Upper lobe of left lung (tissue), 4 donors: Measurements from ENCODE around the gene RABL2A.
"Not testable (repeated sequence)": the region's sequence is repeated elsewhere in the genome, so short reads cannot be mapped to it uniquely, and the experiment has no call there.

Experiments used
- EP300 ChIP-seq, 4 donors: sonication (generic); formaldehyde crosslinking; IDR thresholded peaks; one replicate each; pipeline ENCODE4 v1.5.1; 2017; ENCODE audit warnings: antibody characterized with exemption in 4 of 4, control low read depth in 2 of 4
- POLR2A ChIP-seq, 4 donors: fragments of 450-650 bp; IDR thresholded peaks; one replicate each; pipeline ENCODE4 v1.5.1; 2016 to 2017; ENCODE audit warnings: antibody characterized with exemption in 4 of 4, mild to moderate bottlenecking in 2 of 4
- POLR2AphosphoS5 ChIP-seq, 2 donors: sonication (generic); formaldehyde crosslinking; IDR thresholded peaks; one replicate each; pipeline ENCODE4 v1.5.1; 2017; ENCODE audit warnings: antibody characterized with exemption in 2 of 2
- TF ChIP-seq, protein P1 (sequence below), 6 experiments: fragments of 450-650 bp in 4 of 6; fragments of 200-600 bp in 2 of 6; sonication (generic) in 2 of 6; IDR thresholded peaks; one replicate each; pipeline ENCODE4 v1.5.1; 2016 to 2019; ENCODE audit warnings: antibody characterized with exemption in 6 of 6

DNA sequence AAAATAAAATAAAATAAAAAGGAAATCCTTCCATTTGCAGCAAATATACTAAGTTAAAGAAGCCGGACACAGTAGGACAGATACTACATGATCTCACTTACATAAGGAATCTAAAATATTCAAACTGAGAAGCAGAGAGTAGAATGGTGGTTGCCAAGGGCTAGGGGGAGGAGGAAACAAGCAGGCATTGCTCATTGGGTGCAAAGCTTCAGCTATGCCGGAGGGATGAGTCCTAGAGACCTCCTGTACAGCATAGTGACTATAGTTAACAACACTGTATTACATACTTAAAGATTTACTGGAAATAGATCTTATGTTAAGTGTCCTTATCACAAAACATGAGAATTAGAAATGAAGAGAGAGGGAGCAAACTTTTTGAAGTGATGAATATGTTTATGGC lies 19.2 kb downstream of the RABL2A start:
- not testable (repeated sequence) for TF ChIP-seq POLR2A, EP300, POLR2AphosphoS5 (IDR thresholded peaks at IDR 0.05)
- TF ChIP-seq, protein P1, sequence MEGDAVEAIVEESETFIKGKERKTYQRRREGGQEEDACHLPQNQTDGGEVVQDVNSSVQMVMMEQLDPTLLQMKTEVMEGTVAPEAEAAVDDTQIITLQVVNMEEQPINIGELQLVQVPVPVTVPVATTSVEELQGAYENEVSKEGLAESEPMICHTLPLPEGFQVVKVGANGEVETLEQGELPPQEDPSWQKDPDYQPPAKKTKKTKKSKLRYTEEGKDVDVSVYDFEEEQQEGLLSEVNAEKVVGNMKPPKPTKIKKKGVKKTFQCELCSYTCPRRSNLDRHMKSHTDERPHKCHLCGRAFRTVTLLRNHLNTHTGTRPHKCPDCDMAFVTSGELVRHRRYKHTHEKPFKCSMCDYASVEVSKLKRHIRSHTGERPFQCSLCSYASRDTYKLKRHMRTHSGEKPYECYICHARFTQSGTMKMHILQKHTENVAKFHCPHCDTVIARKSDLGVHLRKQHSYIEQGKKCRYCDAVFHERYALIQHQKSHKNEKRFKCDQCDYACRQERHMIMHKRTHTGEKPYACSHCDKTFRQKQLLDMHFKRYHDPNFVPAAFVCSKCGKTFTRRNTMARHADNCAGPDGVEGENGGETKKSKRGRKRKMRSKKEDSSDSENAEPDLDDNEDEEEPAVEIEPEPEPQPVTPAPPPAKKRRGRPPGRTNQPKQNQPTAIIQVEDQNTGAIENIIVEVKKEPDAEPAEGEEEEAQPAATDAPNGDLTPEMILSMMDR (IDR thresholded peaks at IDR 0.05), result not testable (repeated sequence)
